Thymus (tissue), 11 donors: ENCODE results near the gene KLK13. TPM values are rescaled to one million over a fixed set of nuclear protein-coding genes. Genes with fewer than 3 reads are reported as not detected.

ENCODE experiments used
- DNase-seq, 9 donors: peaks; one replicate each; pipeline ENCODE4 v3.0.0-alpha.2; 2013; ENCODE audit warnings: low spot score in 9 of 9, low read depth in 6 of 9, missing footprints in 1 of 9
- H3K27ac ChIP-seq, 2 donors: one replicate each; pipeline ENCODE4 v1.5.1; 2013; ENCODE audit warnings: control low read depth in 1 of 2, low read depth in 1 of 2, low read length in 1 of 2, mild to moderate bottlenecking in 1 of 2, moderate library complexity in 1 of 2
- H3K27me3 ChIP-seq, 2 donors: one replicate each; pipeline ENCODE4 v1.5.1; 2013; ENCODE audit warnings: low read length in 1 of 2; ENCODE audit not compliant: control insufficient read depth in 2 of 2, insufficient read depth in 1 of 2
- H3K36me3 ChIP-seq, 2 donors: one replicate each; pipeline ENCODE4 v1.5.1; 2013; ENCODE audit warnings: low read length in 1 of 2, mild to moderate bottlenecking in 1 of 2, moderate library complexity in 1 of 2; ENCODE audit not compliant: control insufficient read depth in 2 of 2, insufficient read depth in 2 of 2
- H3K4me1 ChIP-seq, 2 donors: one replicate each; pipeline ENCODE4 v1.5.1; 2013; ENCODE audit warnings: low read length in 2 of 2; ENCODE audit not compliant: control insufficient read depth in 2 of 2, insufficient read depth in 2 of 2
- H3K4me3 ChIP-seq, 2 donors: one replicate each; pipeline ENCODE4 v1.5.1; 2013; ENCODE audit warnings: low read length in 2 of 2, control low read depth in 1 of 2, mild to moderate bottlenecking in 1 of 2
- H3K9me3 ChIP-seq, 2 donors: one replicate each; pipeline ENCODE4 v1.5.1; 2013; ENCODE audit warnings: low read length in 1 of 2, mild to moderate bottlenecking in 1 of 2; ENCODE audit not compliant: control insufficient read depth in 2 of 2, insufficient read depth in 1 of 2
- WGBS: extraction: QIAGEN DNeasy Blood & Tissue Kit; methylation state at CpG from one replicate; pipeline ENCODE4 v1.1.7; 2013; 5-methylcytosine and 5-hydroxymethylcytosine counted together
- polyA plus RNA-seq: library from polyadenylated mRNA; stranded (reverse); fragments of 200-250 nt; gene quantifications from one replicate; pipeline ENCODE4 v1.2.3, GENCODE V29; 2013
- total RNA-seq: library from RNA; stranded (reverse); fragments of 120-200 nt; gene quantifications from one replicate; pipeline ENCODE4 v1.2.4, GENCODE V29; 2013
- donor health status: healthy.

The KLK13 gene
- total and polyA plus RNA-seq, 2 donors: 0.19 to 0.89 TPM

- Histone ChIP-seq H3K27ac (no peak overlapping the region), H3K27me3 (no peaks in the 10 kb centered on the region), H3K9me3 (no peaks in the 10 kb centered on the region), H3K4me1 (no peaks in the 10 kb centered on the region), H3K4me3 (no peak overlapping the region), H3K36me3 (no peaks in the 10 kb centered on the region)
- DNase-seq: no peak
Observed at GRCh38 chr19:51055866-51056265, 9.0 kb downstream of the KLK13 start.

GRCh38 chr19:51047031-51047335 lies 17.9 kb downstream of the KLK13 start:
- Histone ChIP-seq H3K4me1 (no peaks in the 10 kb centered on the region), H3K4me3 (no peak overlapping the region), H3K27me3 (peaks cover 0 to 5% of the 10 kb centered on the region in 2 donors), H3K36me3 (no peaks in the 10 kb centered on the region), H3K9me3 (no peaks in the 10 kb centered on the region), H3K27ac (no peak overlapping the region)
- 11% methylated on average over 4 of the region's 4 CpGs for WGBS
- no peak for DNase-seq

GRCh38 chr19:51044327-51044726 lies 20.6 kb downstream of the KLK13 start:
- WGBS: 91% methylated on average over 11 of the region's 11 CpGs
- Histone ChIP-seq H3K4me1 (no peaks in the 10 kb centered on the region), H3K9me3 (no peaks in the 10 kb centered on the region), H3K27ac (no peak overlapping the region), H3K4me3 (no peak overlapping the region), H3K36me3 (no peaks in the 10 kb centered on the region), H3K27me3 (peaks cover 0 to 5% of the 10 kb centered on the region in 2 donors)
- no peak for DNase-seq

GRCh38 chr19:51043497-51043896 lies 21.4 kb downstream of the KLK13 start:
- no peak for DNase-seq
- no peaks in the 10 kb centered on the region for H3K4me1 ChIP-seq
- H3K27ac ChIP-seq: no peak overlapping the region
- WGBS: 85% methylated on average over 9 of the region's 9 CpGs
- H3K36me3 ChIP-seq: no peaks in the 10 kb centered on the region
- no peaks in the 10 kb centered on the region for H3K9me3 ChIP-seq
- H3K27me3 ChIP-seq: peaks cover 0 to 5% of the 10 kb centered on the region in 2 donors
- H3K4me3 ChIP-seq: no peak overlapping the region

GRCh38 chr19:51040151-51040550 lies 24.7 kb downstream of the KLK13 start:
- no peak overlapping the region for H3K27ac ChIP-seq
- no peaks in the 10 kb centered on the region for H3K36me3 ChIP-seq
- WGBS: 95% methylated on average over 6 of the region's 6 CpGs
- H3K4me1 ChIP-seq: no peaks in the 10 kb centered on the region
- no peaks in the 10 kb centered on the region for H3K27me3 ChIP-seq
- no peaks in the 10 kb centered on the region for H3K9me3 ChIP-seq
- H3K4me3 ChIP-seq: no peak overlapping the region
- DNase-seq: no peak

GRCh38 chr19:51036519-51036918 lies 28.4 kb downstream of the KLK13 start:
- Histone ChIP-seq H3K27me3 (no peaks in the 10 kb centered on the region), H3K27ac (no peak overlapping the region), H3K36me3 (no peaks in the 10 kb centered on the region), H3K9me3 (no peaks in the 10 kb centered on the region), H3K4me3 (no peak overlapping the region), H3K4me1 (no peaks in the 10 kb centered on the region)
- 63% methylated on average over 9 of the region's 9 CpGs for WGBS
- no peak for DNase-seq

- Histone ChIP-seq H3K4me3 (no peak within 1 kb of the TSS), H3K36me3 (no peaks in the 10 kb centered on the region), H3K27ac (no peak within 1 kb of the TSS), H3K27me3 (no peaks in the 10 kb centered on the region), H3K4me1 (no peaks in the 10 kb centered on the region), H3K9me3 (no peaks in the 10 kb centered on the region)
- no peak for DNase-seq
- WGBS: 55% methylated on average over 11 of the region's 11 CpGs
Observed at GRCh38 chr19:51034704-51035103, 30.2 kb downstream of the KLK13 start, which contains the start of gene KLK12. TSS of gene KLK12 (minus strand) at chr19:51035002. CDS start at chr19:51034621, 381 bp downstream.

GRCh38 chr19:51031880-51032225 lies 33.0 kb downstream of the KLK13 start:
- H3K27ac ChIP-seq: no peak overlapping the region
- H3K4me3 ChIP-seq: no peak overlapping the region
- H3K27me3 ChIP-seq: peaks cover 0 to 7% of the 10 kb centered on the region in 2 donors
- H3K9me3 ChIP-seq: no peaks in the 10 kb centered on the region
- WGBS: 93% methylated on average over 28 of the region's 28 CpGs
- no peaks in the 10 kb centered on the region for H3K36me3 ChIP-seq
- DNase-seq: no peak
- H3K4me1 ChIP-seq: no peaks in the 10 kb centered on the region

- peaks cover 0 to 7% of the 10 kb centered on the region in 2 donors for H3K27me3 ChIP-seq
- H3K4me3 ChIP-seq: no peak overlapping the region
- H3K36me3 ChIP-seq: no peaks in the 10 kb centered on the region
- H3K27ac ChIP-seq: no peak overlapping the region
- WGBS: 94% methylated on average over 7 of the region's 7 CpGs
- no peak for DNase-seq
- H3K9me3 ChIP-seq: no peaks in the 10 kb centered on the region
- H3K4me1 ChIP-seq: no peaks in the 10 kb centered on the region
Observed at GRCh38 chr19:51031220-51031879, 33.5 kb downstream of the KLK13 start.

- H3K4me1 ChIP-seq: no peaks in the 10 kb centered on the region
- H3K36me3 ChIP-seq: no peaks in the 10 kb centered on the region
- DNase-seq: no peak
- WGBS: 73% methylated on average over 13 of the region's 13 CpGs
- H3K27me3 ChIP-seq: peaks cover 0 to 9% of the 10 kb centered on the region in 2 donors
- H3K4me3 ChIP-seq: no peak overlapping the region
- no peaks in the 10 kb centered on the region for H3K9me3 ChIP-seq
- no peak overlapping the region for H3K27ac ChIP-seq
Observed at GRCh38 chr19:51030631-51031030, 34.3 kb downstream of the KLK13 start.
